Measurements from ENCODE around the gene ZNF385D.

GRCh38 chr3:21781355-21781754, 30.3 kb upstream of the ZNF385D start:
- TF ChIP-seq CTCF (IDR thresholded peaks at IDR 0.05) (no peak), POLR2A (IDR thresholded peaks at IDR 0.05) (no peak)

All from uterus (tissue), 2 donors.